ENCODE data around the gene ZFYVE21.
"Not testable (repeated sequence)": the region's sequence is repeated elsewhere in the genome, so short reads cannot be mapped to it uniquely, and the experiment has no call there.

Gene ZFYVE21

DNA sequence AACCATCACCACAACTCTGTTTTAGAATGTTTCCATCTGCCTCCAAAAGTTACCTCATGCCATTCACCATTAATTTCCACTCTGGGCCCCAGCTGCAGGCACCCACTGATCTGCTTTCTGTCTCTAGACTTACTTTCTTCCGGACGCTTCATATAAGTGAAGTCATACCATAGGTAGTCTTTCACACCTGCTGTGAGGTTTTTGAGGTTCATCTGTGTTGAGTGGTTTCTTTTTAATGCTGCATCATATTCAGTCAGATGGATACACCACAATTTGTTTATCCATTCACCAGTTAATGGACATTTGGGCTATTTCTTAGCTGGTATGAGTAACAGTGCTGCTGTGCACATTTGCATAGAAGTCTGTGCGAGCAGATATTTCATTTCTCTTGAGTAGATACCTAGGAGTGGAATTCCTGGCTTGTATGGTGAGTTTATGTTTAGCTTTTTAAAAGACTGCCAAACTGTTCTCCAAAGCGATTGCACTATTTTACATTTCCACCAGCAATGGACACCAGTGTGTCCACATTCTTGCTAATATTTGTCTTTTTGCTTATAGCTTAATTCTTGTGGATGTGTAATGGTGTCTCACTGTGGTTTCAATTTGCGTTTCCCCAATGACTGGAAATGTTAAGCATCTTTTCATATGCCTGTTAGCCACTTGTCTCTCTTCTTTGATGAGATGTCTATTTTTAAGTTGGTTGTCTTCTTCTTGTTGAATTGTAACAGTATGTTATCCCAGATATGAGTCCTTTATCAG, 48.3 kb downstream of the ZFYVE21 start:
- no peak for DNase-seq (ENCODE audit: low spot score)

DNA sequence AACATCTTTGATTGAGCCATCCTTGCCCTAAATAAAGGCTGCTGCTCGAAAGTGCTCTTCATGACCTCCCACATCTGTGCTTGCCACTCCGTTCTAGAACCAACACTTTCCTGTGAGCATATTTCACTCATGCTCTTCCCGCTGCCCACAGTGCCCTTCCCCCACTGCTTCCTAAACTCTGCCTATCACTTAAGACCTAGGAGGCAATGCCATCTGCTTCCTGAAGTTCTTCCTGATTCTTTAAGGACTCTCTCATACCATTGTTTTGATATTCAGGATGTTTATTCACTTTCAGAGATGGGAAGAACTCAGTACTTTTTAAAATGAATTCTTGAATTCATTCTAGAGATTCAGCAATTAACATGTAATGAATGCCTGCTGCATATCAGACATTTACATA, 49.9 kb downstream of the ZFYVE21 start:
- no peak for DNase-seq (ENCODE audit: low spot score)

DNA sequence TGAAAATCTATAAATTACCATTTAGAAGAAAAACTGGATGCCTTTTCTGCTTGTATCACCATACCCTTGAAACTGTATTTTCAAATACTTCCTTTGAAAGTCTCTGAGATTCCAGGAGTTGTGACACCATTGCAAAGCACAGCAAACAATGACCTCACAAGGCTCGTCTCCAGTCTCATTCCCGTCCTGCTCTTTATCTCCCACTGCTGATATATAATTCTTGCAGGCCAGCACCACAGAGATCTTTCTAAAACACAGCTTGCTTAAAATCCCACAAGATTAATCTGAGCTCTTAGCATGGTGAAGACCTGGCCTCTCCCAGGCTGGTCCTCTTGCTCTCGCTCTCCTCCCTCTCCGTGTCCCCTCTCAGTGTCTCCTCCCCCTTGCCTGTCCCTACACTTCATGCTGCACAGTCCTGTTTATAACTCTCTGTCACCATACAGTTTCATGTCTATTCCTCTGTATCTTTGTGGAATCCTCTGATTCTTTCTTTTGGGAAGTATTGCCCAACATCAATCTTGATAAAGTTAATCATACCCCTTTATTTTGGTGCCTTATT, 51.8 kb downstream of the ZFYVE21 start:
- no peak for DNase-seq (ENCODE audit: low spot score)

DNA sequence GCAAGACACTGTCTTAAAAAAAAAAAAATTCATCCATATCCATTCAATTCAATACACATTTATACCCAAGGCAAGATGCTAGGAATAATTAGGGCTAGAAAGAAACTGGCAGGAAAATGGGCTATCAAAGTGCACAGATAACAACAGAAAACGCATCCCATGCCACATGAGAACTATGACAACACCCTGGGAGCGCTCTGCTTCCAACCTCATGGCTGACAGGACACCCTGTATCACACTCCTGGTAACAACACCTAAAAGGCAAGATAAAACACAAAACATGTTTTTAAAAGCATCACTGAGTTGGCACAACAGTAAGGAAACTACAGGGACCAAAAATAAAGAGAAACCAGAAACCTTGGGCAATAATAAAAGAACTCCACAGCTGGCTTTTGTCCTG, 54.9 kb downstream of the ZFYVE21 start:
- DNase-seq (ENCODE audit: low spot score) = no peak

DNA sequence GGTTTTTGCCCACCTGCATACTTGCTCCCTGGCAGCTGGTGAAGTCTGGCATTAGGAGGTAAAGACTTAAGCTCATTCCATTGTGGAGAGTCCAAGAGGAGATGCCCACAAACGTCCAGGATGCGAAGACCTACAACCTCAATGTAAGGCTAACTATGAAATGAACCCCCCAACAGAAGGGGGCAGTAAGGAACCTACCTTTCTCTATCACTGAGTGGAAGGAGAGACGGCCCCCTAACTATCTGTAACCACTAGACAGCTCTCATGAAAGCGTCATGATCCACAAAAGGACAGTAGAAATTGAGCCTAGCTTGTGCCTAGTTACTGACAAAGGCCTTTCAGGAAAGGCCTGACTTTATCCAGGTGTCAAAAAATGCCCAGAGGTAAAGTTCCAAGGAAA, 55.3 kb downstream of the ZFYVE21 start:
- DNase-seq (ENCODE audit: low spot score) = no peak

DNA sequence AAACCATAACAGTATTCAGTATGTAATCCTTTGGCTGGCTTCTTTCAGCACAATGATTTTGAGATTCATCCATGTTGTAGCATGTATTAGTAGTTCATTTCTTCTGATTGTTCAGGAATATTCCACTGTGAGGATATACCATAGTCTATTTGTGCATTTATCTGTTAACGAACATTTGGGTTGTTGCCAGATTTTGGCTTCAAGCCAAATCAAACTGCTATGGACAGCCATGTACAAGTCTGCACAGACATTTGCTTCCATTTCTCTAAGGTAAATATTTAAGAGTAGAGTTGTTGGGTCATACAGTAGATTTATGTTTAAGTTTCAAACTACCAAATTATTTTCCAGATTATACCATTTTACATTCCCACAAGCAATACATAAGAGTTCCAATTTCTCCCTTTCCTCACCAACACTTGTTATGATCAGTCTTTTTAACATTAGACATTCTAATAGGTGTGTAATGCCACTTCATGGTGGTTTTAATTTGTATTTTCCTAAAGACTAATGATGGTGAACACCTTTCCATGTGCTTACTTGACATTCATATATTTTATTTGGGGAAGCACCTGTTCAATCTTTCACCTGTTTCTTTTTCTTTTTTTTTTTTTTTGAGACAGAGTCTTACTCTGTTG, 56.6 kb downstream of the ZFYVE21 start:
- no peak for DNase-seq (ENCODE audit: low spot score)

DNA sequence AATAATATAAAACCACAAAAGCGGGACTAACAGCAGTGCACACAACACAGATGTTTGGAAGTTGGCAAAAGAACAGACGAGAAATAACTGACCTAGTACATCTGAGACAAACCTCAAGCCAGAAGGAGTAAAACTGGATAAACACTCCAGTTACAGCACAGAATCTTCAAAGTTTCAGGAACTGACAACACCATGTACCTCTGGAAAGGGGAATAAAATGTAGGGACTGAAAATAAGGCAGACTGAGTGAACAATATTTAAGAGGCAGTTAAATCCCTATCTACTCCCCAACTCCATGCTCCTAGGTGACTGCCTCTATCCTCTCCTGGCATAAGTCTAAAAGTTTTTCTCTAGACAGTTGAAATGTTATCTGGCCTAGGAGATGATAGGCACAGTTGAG, 57.9 kb downstream of the ZFYVE21 start:
- DNase-seq (ENCODE audit: low spot score) = no peak

DNA sequence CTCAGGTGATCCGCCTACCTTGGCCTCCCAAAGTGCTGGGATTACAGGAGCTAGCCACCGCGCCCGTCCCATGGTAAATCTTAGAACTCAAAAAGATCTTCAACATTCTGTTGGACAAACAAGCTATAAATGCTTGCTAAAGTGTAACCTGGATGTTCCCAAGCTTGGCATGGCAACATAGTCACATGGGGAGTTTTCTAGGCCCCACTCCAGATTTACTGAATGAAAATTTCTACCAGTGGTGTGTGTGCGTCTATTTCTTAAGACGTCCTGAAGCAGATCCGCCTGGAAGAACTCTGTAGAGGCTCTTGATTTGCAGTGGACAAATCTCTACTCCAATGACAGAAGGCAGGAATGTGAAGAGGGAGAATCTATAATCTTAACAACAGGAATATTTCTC, 59.9 kb downstream of the ZFYVE21 start:
- DNase-seq (ENCODE audit: low spot score) = no peak

DNA sequence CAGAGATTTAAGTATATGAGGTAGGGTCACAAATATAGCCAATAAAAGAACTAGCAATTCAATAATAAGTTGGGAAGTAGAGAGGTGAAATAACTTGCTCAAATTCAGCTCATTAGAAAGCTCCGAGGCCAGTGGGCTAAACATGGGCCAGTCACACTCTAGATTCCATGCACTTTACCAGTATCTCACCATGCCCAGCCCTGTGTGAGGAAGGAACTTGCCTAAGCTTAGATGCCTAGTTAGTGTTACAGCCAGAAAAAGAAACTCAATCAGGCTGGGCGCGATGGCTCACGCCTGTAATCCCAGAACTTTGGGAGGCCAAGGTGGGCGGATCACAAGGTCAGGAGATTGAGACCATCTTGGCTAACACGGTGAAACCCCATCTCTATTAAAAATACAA, 60.7 kb downstream of the ZFYVE21 start:
- DNase-seq (ENCODE audit: low spot score) = not testable (repeated sequence)

DNA sequence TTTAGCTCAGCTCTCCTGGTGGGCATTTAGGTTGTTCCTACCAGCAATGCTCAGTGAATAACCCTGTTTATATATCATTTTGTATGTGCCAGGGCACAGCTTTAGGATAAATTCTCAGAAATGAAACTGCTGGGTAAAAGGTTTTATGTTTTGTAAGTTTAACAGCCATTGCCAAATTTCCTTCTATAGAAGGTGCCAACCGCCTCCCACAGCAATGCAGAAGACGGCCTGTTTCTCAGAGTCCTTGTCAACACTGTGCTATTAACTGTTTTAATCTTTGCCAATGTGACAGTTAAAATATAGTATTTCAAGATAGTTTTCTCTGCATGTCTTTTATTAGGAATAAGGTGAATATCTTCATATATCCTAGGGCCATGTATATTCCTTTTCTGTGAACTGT, 66.8 kb downstream of the ZFYVE21 start:
- no peak for DNase-seq (ENCODE audit: low spot score)

Data from AG08396 (cell line).